HG02610 (cell line): ENCODE measurements around the gene ZSCAN12.

Experiments
- ATAC-seq: cut with Tn5 transposase; IDR thresholded peaks from one replicate; pipeline ENCODE4 v1.9.1; 2021; ENCODE audit warnings: mild to moderate bottlenecking, moderate library complexity; ENCODE audit not compliant: unreplicated experiment

Gene ZSCAN12

DNA sequence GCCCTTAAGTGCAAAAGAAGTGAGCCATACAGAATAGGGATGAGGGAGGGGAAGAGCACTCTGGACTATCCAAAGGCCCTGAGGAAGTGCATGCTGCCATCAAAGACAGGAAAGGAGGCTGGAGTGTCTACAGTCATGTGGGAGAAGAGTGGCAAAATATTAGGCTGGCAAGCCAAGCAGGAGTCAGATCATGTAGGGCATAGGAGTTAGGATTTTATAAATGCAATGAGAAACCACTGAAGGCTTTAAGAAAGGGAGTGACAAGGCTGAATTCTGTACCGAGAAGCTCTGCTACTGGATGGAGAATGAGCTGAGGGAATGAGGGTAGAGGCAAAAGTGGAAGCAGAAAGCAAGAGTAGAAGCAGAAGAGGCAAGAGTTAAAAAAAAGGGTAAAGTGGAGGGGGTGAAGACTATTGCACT lies 65.9 kb downstream of the ZSCAN12 start:
- no peak for ATAC-seq

DNA sequence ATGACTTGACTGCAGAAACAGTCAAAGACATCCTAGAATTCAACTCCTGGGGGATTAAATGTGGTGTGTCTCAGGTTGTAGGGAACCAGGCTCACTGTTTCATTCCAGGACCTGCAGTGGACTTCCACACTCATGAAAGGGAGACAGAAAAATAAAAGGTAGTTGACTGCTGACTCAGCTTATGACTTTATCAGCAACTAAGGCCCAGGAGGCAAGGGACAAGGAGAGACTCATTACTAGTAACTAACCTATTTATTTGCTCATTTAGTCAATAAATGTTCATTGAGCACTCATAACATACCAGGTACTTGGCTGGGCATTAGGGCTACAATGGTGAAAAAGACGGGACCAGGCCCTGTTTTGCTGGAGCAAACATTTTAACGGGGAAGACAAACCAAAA lies 66.5 kb downstream of the ZSCAN12 start:
- no peak for ATAC-seq

DNA sequence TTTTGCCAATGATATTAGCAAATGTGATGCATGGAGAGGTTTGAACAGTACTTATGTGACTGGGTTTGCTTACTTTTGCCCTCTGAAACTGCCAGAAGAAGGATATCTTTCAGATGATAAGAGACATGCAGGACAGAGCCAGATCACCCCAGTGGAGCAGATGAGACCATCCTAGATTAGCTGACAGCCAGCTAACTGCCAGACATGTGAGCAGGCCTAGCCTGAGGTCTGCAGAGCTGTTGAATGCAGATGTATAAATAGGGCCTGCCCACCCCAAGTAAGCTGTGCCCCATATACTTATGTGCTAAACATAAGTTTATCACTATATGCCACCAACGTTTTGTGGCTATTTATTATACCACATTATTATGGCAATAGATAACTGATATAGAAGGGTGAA lies 69.5 kb downstream of the ZSCAN12 start:
- no peak for ATAC-seq
